GM19395 (cell line): ENCODE measurements around the gene CDK18.
A peak's percentile ranks its signal among the peaks of the same experiment; 100 is the strongest.
"Not testable (repeated sequence)": the region's sequence is repeated elsewhere in the genome, so short reads cannot be mapped to it uniquely, and the experiment has no call there.

Source experiments
- ATAC-seq: cut with Tn5 transposase; IDR thresholded peaks from one replicate; pipeline ENCODE4 v1.9.1; 2021; ENCODE audit warnings: mild to moderate bottlenecking, moderate library complexity; ENCODE audit not compliant: unreplicated experiment

CDK18 gene

DNA sequence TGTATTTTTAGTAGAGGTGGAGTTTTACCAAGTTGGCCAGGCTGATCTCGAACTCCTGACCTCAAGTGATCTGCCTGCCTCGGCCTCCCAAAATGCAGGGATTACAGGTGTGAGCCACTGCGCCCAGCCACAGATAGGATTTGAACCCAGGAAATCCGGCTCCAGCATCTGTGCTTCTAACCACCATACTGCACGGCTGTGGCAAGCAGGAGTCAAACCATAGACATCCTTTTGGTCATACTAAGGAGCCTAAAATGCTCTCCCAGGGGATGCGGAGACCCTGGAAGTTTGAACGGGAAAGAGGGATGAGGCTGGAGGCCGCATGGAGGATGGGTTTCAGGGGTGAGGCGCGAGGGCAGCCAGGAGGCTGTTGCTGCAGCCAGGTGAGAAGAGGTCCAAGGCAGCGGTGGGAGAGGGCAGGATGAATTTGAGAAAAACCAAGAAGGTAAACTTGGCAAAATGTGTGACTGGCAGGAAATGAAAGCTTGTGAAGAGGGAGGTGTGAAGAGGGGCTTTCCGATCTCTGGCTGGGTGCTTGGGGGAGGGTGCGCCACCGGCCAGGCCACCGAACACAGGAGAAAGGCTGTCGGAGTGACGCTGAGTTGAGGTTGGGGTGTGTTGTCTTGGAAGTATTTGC lies 24.0 kb upstream of the CDK18 start:
- ATAC-seq = no peak

DNA sequence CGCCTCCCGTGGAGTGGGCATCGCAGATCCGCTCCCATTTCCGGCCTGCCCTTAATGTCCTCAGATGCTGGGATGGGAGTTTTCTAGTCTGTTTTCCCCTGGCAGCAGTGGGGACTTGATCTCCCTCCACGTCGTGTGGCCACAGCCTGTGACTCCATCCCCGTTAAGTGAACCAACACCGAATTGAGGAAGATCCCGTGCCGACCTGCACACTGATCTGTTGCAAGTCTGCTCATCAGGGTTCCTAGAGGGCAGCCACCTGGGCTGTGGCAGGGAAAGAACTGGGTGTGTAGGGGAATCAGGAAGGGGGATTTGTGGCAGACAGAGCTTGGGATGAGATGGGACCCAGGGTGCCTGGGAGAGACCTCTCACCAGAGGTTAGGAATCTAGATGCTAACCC lies 23.3 kb upstream of the CDK18 start:
- ATAC-seq = no peak

DNA sequence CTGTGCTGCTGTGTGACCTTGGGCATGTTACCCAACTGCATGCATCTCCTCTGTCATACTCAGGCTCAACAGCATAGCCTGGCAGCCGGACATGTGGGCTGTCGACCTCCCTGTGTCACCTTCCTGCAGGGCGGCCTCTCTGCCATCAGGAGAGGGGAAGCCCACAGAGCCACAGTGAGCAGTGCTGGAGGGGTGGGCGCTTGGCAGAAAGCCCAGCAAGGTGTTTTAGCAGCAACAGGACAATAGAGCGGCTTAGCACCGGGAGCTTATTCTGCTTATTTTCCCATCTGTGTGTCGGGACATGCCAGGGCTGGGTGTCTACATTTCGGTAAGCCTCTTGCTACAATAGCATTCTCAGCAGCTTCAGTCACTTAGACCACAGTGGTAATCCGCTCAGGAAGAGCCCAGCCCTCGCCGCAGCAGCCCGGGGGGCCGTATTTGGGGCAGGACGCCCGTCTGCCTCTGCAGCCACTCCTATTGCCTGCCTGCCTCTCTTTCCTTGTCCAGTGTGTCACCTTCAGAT lies 22.8 kb upstream of the CDK18 start:
- no peak for ATAC-seq

DNA sequence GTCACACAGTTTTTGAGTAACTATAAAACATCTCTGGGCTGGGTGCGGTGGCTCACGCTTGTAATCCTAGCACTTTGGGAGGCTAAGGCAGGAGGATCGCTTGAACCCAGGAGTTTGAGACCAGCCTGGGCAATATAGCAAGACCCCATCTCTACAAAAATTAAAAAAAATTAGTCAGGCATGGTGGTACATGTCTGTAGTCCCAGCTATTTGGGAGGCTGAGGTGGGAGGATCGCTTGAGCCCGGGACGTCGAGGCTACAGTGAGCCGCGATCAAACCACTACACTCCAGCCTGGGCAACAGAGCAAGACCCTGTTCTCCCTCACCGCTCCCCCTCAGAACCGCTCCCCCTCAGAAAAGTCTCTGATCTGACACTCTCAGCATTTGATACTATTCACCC lies 21.9 kb upstream of the CDK18 start:
- ATAC-seq = not testable (repeated sequence)

DNA sequence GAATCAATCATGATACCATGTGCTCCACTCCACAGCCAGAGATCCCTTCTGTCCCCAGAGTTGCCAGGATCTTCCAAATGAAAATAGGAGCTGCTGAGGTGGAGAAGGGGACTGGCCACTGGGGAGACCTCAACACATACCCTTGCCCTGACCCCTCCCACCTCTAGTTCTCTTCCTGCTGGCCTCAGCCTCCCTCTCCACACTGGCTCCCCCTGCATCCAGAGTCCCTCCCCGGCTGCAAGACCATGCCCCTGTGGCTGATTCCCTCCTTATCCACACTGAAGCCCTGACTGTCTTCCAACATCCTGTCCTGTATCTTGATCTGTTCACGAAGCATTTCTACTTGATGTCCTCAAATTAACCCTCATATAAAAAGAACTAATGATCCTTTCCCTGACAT lies 21.1 kb upstream of the CDK18 start:
- no peak for ATAC-seq

DNA sequence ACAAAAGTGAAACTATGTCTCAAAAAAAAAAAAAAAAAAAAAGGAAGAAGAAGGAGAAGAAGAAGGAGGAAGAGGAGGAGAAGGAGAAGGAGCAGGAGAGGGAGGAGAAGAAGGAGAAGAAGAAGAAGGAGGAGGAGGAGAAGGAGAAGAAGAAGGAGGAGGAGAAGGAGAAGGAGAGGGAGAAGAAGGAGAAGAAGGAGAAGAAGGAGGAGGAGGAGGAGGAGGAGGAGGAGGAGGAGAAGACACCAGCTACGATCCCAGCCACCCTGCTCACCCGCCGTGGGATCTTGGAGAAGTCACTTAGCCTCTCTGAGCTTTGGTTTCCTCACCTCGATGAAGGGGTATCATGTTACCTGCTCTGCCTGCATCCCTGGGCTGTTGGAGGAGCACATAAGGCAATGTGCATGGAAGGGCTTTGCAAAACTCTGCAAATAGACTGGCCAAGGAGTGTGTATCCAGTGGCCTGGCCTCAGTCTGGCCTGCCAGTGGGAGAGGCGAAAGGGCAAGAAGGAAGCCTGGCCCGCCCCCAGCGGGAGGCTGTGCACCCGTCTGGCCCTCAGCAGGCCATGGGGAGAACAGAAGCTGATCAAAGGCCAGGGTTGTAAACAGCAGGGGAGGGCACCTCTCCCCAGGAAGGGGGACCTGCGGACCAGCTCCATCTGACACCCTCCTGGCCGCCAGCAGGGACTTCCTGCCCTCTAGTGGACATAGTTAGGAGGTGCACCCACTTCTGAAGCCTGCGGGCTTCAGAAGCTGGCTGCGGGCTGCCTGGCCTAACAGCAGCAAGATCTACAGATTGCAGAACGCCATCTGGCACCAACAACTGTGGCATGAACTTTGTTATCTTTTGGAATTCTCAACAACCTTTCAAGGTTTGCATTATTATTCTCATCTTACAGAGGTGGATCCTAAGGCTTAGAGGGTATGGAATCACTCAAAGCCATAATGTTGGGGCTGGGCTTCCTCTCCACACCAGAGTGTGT lies 19.2 kb upstream of the CDK18 start:
- peak; percentile 68 for ATAC-seq

DNA sequence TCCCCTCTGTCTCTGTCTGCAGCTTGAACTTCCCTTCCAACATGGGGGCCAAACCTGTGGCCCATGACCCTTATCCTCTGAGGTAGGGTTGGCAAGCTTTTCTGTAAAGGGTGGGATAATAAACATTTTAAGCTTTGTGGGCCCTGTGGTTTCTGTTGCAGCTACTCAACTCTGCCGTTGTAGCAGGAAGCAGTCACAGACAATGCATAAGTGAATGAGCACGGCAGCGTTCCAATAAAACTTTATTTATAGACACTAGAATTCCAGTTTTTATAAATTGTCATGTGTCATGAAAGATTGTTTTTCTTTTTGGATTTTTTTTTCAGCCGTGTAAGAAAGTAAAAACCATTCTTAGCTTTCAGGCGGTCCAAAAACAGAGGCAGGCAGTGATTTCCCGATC lies 18.2 kb upstream of the CDK18 start:
- no peak for ATAC-seq

DNA sequence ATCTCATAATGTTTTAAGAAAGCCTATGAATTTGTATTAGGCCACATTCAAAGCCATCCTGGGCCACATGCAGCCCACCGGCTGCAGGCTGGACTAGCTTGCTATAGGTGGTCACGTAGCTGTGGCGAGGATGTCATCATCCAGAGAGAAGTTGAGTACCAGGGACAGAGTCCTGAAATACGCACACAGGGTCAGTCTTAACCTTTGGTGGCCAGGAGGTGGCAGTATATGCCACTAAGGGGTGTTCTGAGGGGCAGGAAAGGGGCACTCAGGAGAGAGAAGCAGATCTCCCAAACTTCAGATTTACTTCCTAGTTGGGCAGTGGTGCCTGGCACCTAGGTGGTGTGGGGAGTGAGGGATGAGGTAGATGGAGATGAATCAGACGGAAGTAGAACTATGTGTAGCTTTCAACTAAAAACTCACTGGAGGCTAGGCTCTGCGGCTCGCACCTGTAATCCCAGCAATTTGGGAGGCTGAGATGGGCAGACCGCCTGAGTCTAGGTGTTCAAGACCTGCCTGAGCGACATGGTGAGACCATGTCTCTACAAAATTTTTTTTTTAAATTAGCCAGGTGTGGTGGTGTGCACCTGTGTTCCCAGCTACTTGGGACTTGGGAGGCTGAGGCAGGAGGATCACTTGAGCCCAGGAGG lies 16.3 kb upstream of the CDK18 start:
- ATAC-seq = no peak

DNA sequence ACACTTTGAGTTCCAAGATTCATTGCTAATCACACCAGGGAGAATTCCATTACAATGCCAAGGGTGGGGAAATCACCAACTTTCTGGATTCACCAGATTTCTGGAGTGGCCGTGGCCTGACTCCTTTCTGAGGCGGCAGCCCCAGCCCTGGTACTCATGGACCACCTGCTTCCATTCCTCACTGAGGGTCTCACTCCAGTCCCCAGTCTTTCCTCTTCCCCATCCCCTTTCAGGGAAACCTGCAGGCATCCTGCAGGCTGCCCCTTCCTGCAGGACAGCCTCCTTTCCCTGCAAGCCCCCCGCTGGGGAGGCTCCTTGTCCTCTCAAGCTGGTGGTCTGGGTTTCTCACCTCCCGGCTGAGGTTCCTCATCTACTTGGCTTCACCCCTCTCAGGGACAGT lies 12.7 kb upstream of the CDK18 start:
- no peak for ATAC-seq

DNA sequence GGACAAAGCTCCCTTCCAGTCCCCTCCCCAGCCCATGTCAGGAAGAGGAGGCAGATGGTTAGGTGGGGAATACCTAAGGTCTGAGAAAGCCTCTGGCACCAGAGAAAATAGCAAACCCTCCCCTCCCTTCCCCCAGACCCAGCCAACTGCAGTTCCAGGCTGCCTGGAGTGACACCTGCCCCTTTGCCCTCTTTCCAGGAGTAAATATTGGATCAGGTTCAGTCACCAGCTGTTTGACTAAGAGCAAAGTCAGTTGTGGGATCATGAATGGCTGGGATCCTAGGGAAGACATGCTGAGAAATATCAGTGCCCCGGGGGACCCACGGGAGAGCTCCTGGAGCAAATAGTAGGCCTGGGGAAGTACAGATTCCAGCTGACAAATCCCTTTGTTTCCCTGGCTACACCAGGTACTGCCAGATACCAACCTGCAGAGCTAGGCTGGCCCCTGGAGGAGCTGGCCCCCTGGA lies 12.2 kb upstream of the CDK18 start:
- ATAC-seq = no peak

DNA sequence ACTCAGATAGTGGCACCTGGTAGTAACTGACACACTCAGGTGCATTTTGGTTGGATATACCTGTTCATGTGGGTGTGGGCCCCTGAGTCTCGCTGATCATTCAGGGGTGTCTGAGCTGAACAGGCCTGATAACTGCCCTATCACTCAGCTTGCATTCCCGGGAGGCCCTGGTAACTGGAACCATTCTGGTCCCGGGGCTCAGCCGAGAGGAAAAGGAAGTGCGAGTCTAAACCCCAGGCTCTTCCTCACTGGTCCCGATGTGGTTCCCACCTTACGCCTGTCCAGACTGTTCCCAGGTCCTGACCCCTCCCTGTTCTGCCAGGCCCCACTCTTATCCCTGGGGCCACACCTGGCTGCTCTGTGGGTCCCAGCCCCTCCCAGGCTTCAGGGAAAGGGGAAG lies 11.7 kb upstream of the CDK18 start:
- ATAC-seq = no peak

DNA sequence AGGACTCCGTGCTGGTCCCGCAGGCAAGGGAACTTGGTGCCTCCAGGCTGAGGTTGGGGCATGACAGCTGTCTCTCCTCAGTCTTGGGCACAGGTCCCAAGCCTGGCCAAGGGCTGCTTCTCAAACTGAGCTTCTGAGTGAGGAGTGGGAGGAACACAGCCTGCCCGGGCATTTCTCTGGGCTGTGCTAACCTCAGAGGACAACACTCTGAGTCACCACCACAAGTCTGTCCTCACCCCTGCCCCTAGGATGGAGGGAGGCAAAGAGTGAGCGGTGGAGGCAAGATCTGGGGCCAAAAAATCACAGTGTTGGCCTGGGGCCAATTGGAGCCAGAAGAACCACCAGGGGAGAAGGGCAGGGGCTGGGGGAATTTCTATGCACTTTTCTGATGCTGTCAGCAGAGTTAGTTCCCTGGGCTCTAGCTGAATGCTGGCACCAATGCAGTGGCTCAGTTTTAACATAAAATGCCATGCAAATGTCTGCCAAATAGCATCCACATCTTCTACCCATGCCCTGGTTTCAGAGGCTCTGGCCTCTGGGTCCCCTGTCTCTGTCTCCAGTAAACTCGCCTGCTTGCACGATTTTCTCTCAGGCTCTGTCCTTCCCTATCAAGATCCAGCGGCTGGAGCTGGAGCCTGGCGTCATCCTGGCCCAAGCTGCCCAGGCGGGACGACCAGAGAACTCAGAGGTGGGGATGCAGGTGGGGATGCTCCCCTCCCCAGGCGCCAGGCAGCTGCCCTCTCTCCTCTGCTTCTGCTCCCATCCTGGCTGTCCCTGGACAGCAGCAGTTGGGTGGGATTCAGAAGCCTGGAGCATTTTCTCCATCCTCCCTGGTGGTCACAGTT lies 11.0 kb upstream of the CDK18 start:
- ATAC-seq = no peak

DNA sequence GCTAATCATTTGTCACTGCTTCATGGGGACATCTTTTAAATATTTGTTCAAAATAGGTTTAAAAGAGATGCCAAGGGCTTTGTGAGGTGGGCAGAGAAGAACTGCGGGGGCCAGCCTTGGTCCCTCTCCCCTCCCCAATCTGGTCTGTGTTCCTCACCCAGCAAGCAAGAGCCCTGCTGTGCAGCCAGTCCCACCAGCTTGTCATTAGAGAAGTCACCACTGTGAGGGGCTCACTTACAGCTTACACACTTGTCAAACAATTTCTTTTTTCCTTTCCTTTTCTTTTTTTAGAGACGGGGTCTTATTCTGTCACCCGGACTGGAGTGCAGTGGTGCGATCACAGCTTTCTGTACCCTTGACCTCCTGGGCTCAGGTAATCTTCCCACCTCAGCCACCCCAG lies 10.4 kb upstream of the CDK18 start:
- ATAC-seq = no peak

DNA sequence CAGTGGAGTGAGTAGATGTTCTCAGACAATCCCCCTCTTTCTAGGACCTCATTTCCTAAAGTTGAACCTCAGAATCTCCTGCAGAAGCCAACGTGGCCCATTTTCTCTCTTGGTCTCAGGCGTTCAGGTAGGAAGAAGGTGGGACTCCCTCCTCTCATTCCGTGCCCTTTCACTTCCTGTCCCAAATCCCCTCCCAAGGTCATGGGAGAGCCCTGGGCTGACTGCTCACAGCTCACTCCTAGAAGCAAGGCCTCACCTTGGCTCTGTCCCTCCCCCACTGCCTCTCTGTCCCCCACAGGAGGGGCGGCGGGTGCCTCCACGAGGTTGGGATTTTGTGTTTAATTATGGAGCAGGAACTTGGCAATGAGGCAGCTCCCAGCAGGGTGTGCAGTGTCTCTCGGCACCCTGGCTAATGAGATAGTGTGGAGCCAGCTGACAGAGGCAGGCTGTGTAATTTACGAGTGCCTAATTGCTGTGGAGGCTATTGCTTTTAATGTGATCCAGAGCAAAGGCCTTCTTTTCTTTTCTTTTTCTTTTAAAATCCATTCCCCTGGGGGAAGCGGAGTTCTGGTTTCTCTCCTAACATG lies 9.1 kb upstream of the CDK18 start:
- ATAC-seq = no peak

DNA sequence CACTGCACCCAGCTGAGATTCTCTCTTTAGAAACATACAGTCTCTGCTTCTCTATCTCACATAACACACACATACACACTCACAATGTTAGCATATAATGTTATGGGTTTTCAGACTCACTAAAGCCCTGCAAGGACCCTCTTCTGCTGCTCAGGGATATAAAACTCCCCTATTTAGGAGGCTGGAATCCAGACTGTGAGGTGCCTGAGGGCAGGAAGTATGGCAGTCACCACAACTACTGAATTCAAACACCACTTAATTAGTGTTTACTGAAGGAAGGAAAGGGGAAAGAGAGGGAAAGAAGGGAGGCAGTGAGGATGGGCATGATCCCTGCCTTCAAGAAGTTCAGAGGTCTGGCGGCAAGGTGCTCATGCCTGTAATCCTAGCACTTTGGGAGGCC lies 7.8 kb upstream of the CDK18 start:
- ATAC-seq = no peak

DNA sequence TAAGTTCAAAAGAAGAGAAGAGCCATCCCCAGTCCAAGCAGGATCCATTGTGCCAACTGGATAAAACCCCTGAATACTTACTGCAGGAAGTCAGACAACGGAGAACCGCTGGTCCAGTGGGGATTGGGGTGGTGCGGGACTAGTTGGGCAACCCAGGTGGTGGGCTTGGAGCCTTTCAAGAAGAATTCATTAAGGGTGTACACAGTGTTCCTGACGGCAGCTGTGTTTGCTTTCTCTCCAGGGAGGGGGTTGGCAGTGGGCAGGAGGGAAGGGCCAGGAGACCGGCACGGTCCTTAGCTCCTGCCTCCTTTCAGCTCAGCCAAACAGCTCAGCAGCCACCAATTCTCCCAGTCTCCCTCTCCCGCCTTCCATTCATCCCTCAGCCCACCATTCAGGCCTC lies 7.1 kb upstream of the CDK18 start:
- no peak for ATAC-seq

DNA sequence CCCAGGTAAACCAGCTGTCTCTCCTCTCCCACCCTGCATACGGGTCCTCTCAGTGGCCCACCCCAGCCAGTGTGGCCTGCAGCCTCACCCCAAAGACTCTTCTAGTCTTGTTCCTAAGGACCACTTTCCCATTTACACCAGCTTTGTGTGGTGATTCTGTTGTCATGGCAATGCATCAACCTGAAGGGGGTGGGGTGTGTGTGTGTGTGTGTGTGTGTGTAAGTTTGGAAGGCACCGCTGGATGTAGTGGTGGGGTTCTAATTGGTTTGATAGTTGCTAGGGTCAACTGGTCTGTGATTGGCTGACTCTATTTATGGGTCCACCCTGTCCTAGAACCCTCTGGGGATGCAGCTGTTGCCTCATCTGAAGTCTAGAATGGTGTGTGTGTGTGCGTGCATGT lies 4.7 kb upstream of the CDK18 start:
- ATAC-seq = no peak

DNA sequence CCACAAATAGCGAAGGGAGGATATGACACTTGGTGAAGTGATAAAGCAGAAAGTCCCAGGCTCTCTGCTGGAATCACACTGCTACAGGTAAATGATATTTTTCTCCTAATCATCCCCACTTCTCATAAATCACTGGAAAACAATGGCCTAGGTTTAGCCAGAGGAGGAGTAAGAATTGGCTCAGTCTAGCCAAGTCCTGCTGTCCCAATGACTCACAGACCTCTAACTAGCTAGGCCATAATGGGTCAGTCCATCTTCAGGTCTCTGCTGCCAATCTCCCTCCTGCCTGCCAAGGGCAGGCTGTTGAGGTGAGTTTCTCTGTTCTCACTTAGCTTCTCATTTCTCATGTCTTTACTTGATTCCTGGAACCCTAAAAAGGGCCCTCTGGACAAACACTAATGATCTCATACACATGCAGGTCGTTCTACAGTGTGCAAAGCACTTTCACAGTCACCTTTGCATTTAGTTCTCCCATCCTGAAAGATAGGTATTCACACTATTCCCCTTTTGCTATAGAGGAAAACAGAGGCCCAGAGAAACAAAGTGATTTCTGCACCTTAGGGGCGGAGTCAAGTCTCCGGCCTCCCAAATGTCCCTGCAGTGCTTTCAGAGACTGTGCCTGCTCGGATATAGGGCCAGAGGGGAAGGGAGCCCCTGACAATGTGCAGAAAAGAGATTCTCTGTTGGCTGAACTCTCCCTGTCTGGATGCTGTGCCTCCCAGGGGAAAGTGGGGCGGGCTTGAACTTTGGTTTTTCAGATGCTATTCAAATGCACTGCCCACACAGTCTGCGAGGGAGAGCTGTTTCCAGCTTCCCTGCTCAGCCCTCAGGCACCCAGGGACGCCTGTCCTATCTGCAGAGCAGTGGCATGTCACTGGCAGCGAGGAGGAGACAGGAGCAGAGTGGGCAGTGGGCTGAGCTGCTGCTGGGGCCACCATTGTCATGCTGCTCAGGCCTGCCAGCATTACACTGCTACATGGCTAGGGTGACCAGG lies 3.9 kb upstream of the CDK18 start:
- ATAC-seq = no peak
